Measurements from ENCODE around the gene SPATA33. TPM values are rescaled to one million over a fixed set of nuclear protein-coding genes. Genes with fewer than 3 reads are reported as not detected.

SPATA33 gene
- total and polyA plus RNA-seq, 2 donors (not counting 1 experiment from before 2014, with no cell fraction given) = 3.6 to 15.0 TPM

GRCh38 chr16:89712274-89712781, 54.7 kb downstream of the SPATA33 start:
- no peak for ATAC-seq (ENCODE audit: low read depth)
- Histone ChIP-seq H3K27me3 (replicated peaks in 1 of 4; ENCODE audit: control extremely low read depth in 1 of 4, control insufficient read depth in 3 of 4, insufficient read depth in 4 of 4, low read length in 3 of 4) (no peaks in the 10 kb centered on the region), H4K20me1 (ENCODE audit: control insufficient read depth, insufficient read depth, low read length, poor library complexity, severe bottlenecking) (peaks cover 4% of the 10 kb centered on the region), H3K79me2 (ENCODE audit: control insufficient read depth, insufficient read depth, low read length) (peaks cover 4% of the 10 kb centered on the region), H3K27ac (ENCODE audit: low read length in 2 of 2) (no peak overlapping the region), H3K9me3 (ENCODE audit: control extremely low read depth in 1 of 3, control insufficient read depth in 2 of 3, insufficient read depth in 1 of 3, low read length in 2 of 3) (no peaks in the 10 kb centered on the region), H3K4me3 (ENCODE audit: control extremely low read depth in 1 of 5, extremely low read depth in 1 of 5, insufficient read depth in 1 of 5, low read depth in 2 of 5, low read length in 4 of 5) (peak overlapping the region in 4 of 5 experiments; percentile 35 to 67 (median 58)), H3K36me3 (replicated peaks in 1 of 2; ENCODE audit: control extremely low read depth in 1 of 2, control insufficient read depth in 1 of 2, extremely low read depth in 1 of 2, insufficient read depth in 2 of 2, low read length in 1 of 2) (no peaks in the 10 kb centered on the region), H2AFZ (ENCODE audit: insufficient read depth, low read depth, low read length, poor library complexity, severe bottlenecking) (peak overlapping the region; percentile 77), H3K4me1 (ENCODE audit: control insufficient read depth in 2 of 2, insufficient read depth in 2 of 2, low read length in 2 of 2) (peaks cover 8 to 11% of the 10 kb centered on the region in 2 donors), H3K4me2 (replicated peaks; ENCODE audit: low read depth, low read length, poor library complexity, severe bottlenecking) (peak overlapping the region; percentile 99), H3K9ac (ENCODE audit: low read length) (peak overlapping the region; percentile 68)
- 11% methylated on average over 22 of the region's 22 CpGs for WGBS (ENCODE audit: insufficient coverage)
- ChIA-PET CTCF (interaction anchor here (0.6 to 2.2 kb wide), 4 partner anchors 11 to 153 kb away, joined by 3 to 7 read pairs (median 4); no protein-coding TSS in a partner anchor), POLR2A (no interaction called here)
- no peak for DNase-seq
- Mint-ChIP-seq H3K27me3 (no peaks in the 10 kb centered on the region), H3K4me3 (peak overlapping the region; percentile 67), H3K4me1 (peaks cover 4% of the 10 kb centered on the region), H3K27ac (no peak overlapping the region), H3K9me3 (ENCODE audit: insufficient read depth) (no peaks in the 10 kb centered on the region)
- intact Hi-C loops (cut with micrococcal nuclease) = no loop called here
- TF ChIP-seq CTCF (IDR thresholded peaks at IDR 0.05) (no peak), EZH2 (IDR thresholded peaks at IDR 0.05; ENCODE audit: borderline replicate concordance, insufficient read depth, low read depth, low read length, poor library complexity, severe bottlenecking) (no peak)

GRCh38 chr16:89716493-89716892, 58.9 kb downstream of the SPATA33 start:
- intact Hi-C loops (cut with micrococcal nuclease) = no loop called here
- Histone ChIP-seq H3K4me3 (ENCODE audit: control extremely low read depth in 1 of 5, extremely low read depth in 1 of 5, insufficient read depth in 1 of 5, low read depth in 2 of 5, low read length in 4 of 5) (no peak overlapping the region), H4K20me1 (ENCODE audit: control insufficient read depth, insufficient read depth, low read length, poor library complexity, severe bottlenecking) (peaks cover 13% of the 10 kb centered on the region), H3K27ac (ENCODE audit: low read length in 2 of 2) (no peak overlapping the region), H3K36me3 (replicated peaks in 1 of 2; ENCODE audit: control extremely low read depth in 1 of 2, control insufficient read depth in 1 of 2, extremely low read depth in 1 of 2, insufficient read depth in 2 of 2, low read length in 1 of 2) (no peaks in the 10 kb centered on the region), H3K9me3 (ENCODE audit: control extremely low read depth in 1 of 3, control insufficient read depth in 2 of 3, insufficient read depth in 1 of 3, low read length in 2 of 3) (peaks cover 0 to 3% (median 0%) of the 10 kb centered on the region in 3 donors), H3K27me3 (replicated peaks in 1 of 4; ENCODE audit: control extremely low read depth in 1 of 4, control insufficient read depth in 3 of 4, insufficient read depth in 4 of 4, low read length in 3 of 4) (no peaks in the 10 kb centered on the region), H3K4me1 (ENCODE audit: control insufficient read depth in 2 of 2, insufficient read depth in 2 of 2, low read length in 2 of 2) (peaks cover 15 to 21% of the 10 kb centered on the region in 2 donors), H2AFZ (ENCODE audit: insufficient read depth, low read depth, low read length, poor library complexity, severe bottlenecking) (no peak overlapping the region), H3K79me2 (ENCODE audit: control insufficient read depth, insufficient read depth, low read length) (peaks cover 18% of the 10 kb centered on the region), H3K4me2 (replicated peaks; ENCODE audit: low read depth, low read length, poor library complexity, severe bottlenecking) (no peak overlapping the region), H3K9ac (ENCODE audit: low read length) (no peak overlapping the region)
- POLR2A ChIA-PET = no interaction called here
- Mint-ChIP-seq H3K27ac (no peak overlapping the region), H3K27me3 (no peaks in the 10 kb centered on the region), H3K9me3 (ENCODE audit: insufficient read depth) (no peaks in the 10 kb centered on the region), H3K4me1 (peaks cover 13% of the 10 kb centered on the region), H3K4me3 (no peak overlapping the region)
- TF ChIP-seq CTCF (IDR thresholded peaks at IDR 0.05) = no peak
- TF ChIP-seq EZH2 (IDR thresholded peaks at IDR 0.05; ENCODE audit: borderline replicate concordance, insufficient read depth, low read depth, low read length, poor library complexity, severe bottlenecking) = no peak
- DNase-seq (no peak), ATAC-seq (ENCODE audit: low read depth) (no peak)
- 88% methylated on average over 13 of the region's 15 CpGs for WGBS (ENCODE audit: insufficient coverage)
- CTCF ChIA-PET = interaction anchor here (0.5 to 3.1 kb wide), 4 partner anchors 9 to 77 kb away, joined by 3 to 16 read pairs (median 4); no protein-coding TSS in a partner anchor

All from B cell (primary cell).